Fibroblast of lung (primary cell): ENCODE data around the gene TBC1D19. TPM values are rescaled to one million over a fixed set of nuclear protein-coding genes. Genes with fewer than 3 reads are reported as not detected.

Experiments used
- DNase-seq, 2 donors: peaks; one replicate each; pipeline versions ENCODE4 v3.0.0 to v3.0.0-alpha.2; 2010; ENCODE audit warnings: low read depth in 2 of 2
- H2AFZ ChIP-seq: 2 replicates; pipeline ENCODE4 v1.5.1; 2012; ENCODE audit warnings: low read length, control low read depth, inconsistent platforms
- H3K27ac ChIP-seq: 2 replicates; pipeline ENCODE4 v1.5.1; 2011; ENCODE audit warnings: low read length, control low read depth; ENCODE audit not compliant: insufficient read depth
- H3K27me3 ChIP-seq: 2 replicates; pipeline ENCODE4 v1.5.1; 2011; ENCODE audit warnings: mild to moderate bottlenecking, low read length; ENCODE audit not compliant: control insufficient read depth, insufficient read depth
- H3K36me3 ChIP-seq: 2 replicates; pipeline ENCODE4 v1.5.1; 2011; ENCODE audit warnings: low read length; ENCODE audit not compliant: control insufficient read depth, insufficient read depth
- H3K4me1 ChIP-seq: 2 replicates; pipeline ENCODE4 v1.5.1; 2011; ENCODE audit warnings: low read length; ENCODE audit not compliant: control insufficient read depth, insufficient read depth; ENCODE audit errors: extremely low read depth
- H3K4me2 ChIP-seq: 2 replicates; pipeline ENCODE4 v1.5.1; 2011; ENCODE audit warnings: low read length, control low read depth; ENCODE audit not compliant: insufficient read depth; ENCODE audit errors: extremely low read depth
- H3K4me3 ChIP-seq, 4 experiments: fragments of 200-600 bp in 1 of 4; sonication (generic) in 1 of 4; replicated peaks in 1 of 4; 2 replicates each; pipeline ENCODE4 v1.5.1; 2011 to 2016; ENCODE audit warnings: low read length in 4 of 4, low read depth in 3 of 4, mild to moderate bottlenecking in 3 of 4, control low read depth in 2 of 4, inconsistent platforms in 1 of 4, mixed read lengths in 1 of 4; ENCODE audit not compliant: insufficient read depth in 1 of 4; ENCODE audit errors: control extremely low read depth in 1 of 4
- H3K79me2 ChIP-seq: 2 replicates; pipeline ENCODE4 v1.5.1; 2012; ENCODE audit warnings: mild to moderate bottlenecking, low read length, inconsistent platforms; ENCODE audit not compliant: control insufficient read depth, insufficient read depth
- H3K9ac ChIP-seq: 2 replicates; pipeline ENCODE4 v1.5.1; 2011; ENCODE audit warnings: mild to moderate bottlenecking, low read length, control low read depth; ENCODE audit not compliant: insufficient read depth
- H3K9me3 ChIP-seq: 2 replicates; pipeline ENCODE4 v1.5.1; 2012; ENCODE audit warnings: low read depth, low read length; ENCODE audit not compliant: control insufficient read depth, insufficient read depth
- H4K20me1 ChIP-seq: 2 replicates; pipeline ENCODE4 v1.5.1; 2011; ENCODE audit warnings: low read length; ENCODE audit not compliant: control insufficient read depth, insufficient read depth; ENCODE audit errors: extremely low read depth
- EZH2 ChIP-seq: IDR thresholded peaks from 2 replicates; pipeline ENCODE4 v1.5.1; 2012; ENCODE audit warnings: low read length, control low read depth, mild to moderate bottlenecking; ENCODE audit errors: missing control alignments
- polyA plus RNA-seq, 2 donors: library from polyadenylated mRNA; depleted of rRNA in 1 of 2; stranded (reverse) in 1 of 2; unstranded in 1 of 2; fragments of >200 nt; gene quantifications; 2 replicates each; pipeline ENCODE4 v1.2.1, GENCODE V29; 2011 to 2012; ENCODE audit warnings: missing spikeins in 1 of 2
- total RNA-seq: library from RNA; depleted of rRNA; stranded (reverse); fragments of >200 nt; gene quantifications from 2 replicates; pipeline ENCODE4 v1.2.1, GENCODE V29; 2014
- TF ChIP-seq, protein P1 (sequence below), 2 donors: IDR thresholded peaks in 1 of 2; conservative IDR thresholded peaks in 1 of 2; 1 replicate in 1 of 2; 2 replicates in 1 of 2; pipeline ENCODE4 v1.5.1; 2011 to 2012; ENCODE audit warnings: low read length in 2 of 2, control low read depth in 1 of 2, inconsistent platforms in 1 of 2, low read depth in 1 of 2, mild to moderate bottlenecking in 1 of 2

The TBC1D19 gene
- total and polyA plus RNA-seq, 2 donors (not counting 1 experiment from before 2014, with no cell fraction given): 38.2 to 132 TPM

DNA sequence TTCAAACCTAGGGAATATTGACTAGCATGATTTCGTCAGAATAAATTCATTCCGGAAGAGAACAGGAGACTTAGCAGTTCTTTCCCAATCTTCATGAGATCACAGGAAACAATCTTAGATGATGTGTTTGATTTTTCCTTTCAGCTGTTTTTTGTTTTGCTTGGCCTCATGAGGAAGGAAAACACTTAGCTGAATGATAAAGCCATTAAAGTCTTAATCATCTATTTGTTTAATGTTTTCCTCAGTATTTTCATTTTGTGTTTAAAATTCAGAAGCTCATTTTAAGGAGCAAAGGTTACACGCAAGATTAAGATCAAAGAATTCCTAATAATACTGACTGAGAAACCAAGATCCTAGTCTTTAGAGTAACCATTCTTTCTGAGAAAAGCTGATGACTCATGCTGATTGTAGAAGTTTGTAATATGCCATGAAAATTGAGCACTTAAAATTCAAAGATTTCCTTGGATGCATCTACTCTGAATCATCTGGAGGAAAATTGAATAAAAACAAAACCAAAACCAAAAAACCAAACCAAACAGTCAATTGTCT, 15.4 kb upstream of the TBC1D19 start:
- no peak overlapping the region for H3K9ac ChIP-seq
- no peaks in the 10 kb centered on the region for H3K9me3 ChIP-seq
- TF ChIP-seq, protein P1, sequence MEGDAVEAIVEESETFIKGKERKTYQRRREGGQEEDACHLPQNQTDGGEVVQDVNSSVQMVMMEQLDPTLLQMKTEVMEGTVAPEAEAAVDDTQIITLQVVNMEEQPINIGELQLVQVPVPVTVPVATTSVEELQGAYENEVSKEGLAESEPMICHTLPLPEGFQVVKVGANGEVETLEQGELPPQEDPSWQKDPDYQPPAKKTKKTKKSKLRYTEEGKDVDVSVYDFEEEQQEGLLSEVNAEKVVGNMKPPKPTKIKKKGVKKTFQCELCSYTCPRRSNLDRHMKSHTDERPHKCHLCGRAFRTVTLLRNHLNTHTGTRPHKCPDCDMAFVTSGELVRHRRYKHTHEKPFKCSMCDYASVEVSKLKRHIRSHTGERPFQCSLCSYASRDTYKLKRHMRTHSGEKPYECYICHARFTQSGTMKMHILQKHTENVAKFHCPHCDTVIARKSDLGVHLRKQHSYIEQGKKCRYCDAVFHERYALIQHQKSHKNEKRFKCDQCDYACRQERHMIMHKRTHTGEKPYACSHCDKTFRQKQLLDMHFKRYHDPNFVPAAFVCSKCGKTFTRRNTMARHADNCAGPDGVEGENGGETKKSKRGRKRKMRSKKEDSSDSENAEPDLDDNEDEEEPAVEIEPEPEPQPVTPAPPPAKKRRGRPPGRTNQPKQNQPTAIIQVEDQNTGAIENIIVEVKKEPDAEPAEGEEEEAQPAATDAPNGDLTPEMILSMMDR (conservative IDR thresholded peaks at IDR 0.05 in 1 of 2, IDR thresholded peaks at IDR 0.05 in 1 of 2; ENCODE audit: low read depth in 1 of 2, low read length in 2 of 2): no peak
- no peak for TF ChIP-seq EZH2
- H3K4me1 ChIP-seq: no peaks in the 10 kb centered on the region
- H4K20me1 ChIP-seq: no peaks in the 10 kb centered on the region
- no peaks in the 10 kb centered on the region for H3K27me3 ChIP-seq
- H3K4me3 ChIP-seq: peak overlapping the region in 1 of 4 experiments; percentile 10
- peak; percentile 93 to 98 for DNase-seq
- H3K4me2 ChIP-seq: peak overlapping the region; percentile 58
- H3K36me3 ChIP-seq: no peaks in the 10 kb centered on the region
- no peaks in the 10 kb centered on the region for H3K79me2 ChIP-seq
- H3K27ac ChIP-seq: peak overlapping the region; percentile 75
- H2AFZ ChIP-seq: no peak overlapping the region

- TF ChIP-seq EZH2: no peak
- TF ChIP-seq, protein P1 (conservative IDR thresholded peaks at IDR 0.05 in 1 of 2, IDR thresholded peaks at IDR 0.05 in 1 of 2; ENCODE audit: low read depth in 1 of 2, low read length in 2 of 2): no peak
- H3K9me3 ChIP-seq: no peaks in the 10 kb centered on the region
- H3K27ac ChIP-seq: no peak overlapping the region
- H3K9ac ChIP-seq: no peak overlapping the region
- H3K79me2 ChIP-seq: no peaks in the 10 kb centered on the region
- H3K27me3 ChIP-seq: no peaks in the 10 kb centered on the region
- no peaks in the 10 kb centered on the region for H3K4me1 ChIP-seq
- H4K20me1 ChIP-seq: no peaks in the 10 kb centered on the region
- H3K36me3 ChIP-seq: no peaks in the 10 kb centered on the region
- no peak overlapping the region for H3K4me2 ChIP-seq
- peak in 1 of 2 donors; percentile 34 for DNase-seq
- no peak overlapping the region for H2AFZ ChIP-seq
- no peak overlapping the region for H3K4me3 ChIP-seq
These were observed 13.3 kb upstream of the TBC1D19 start for GRCh38 chr4:26570596-26570995.

- no peak overlapping the region for H3K27ac ChIP-seq
- no peaks in the 10 kb centered on the region for H3K9me3 ChIP-seq
- H4K20me1 ChIP-seq: no peaks in the 10 kb centered on the region
- H3K4me2 ChIP-seq: no peak overlapping the region
- H2AFZ ChIP-seq: peak overlapping the region; percentile 45
- no peak for TF ChIP-seq EZH2
- TF ChIP-seq, protein P1 (conservative IDR thresholded peaks at IDR 0.05 in 1 of 2, IDR thresholded peaks at IDR 0.05 in 1 of 2; ENCODE audit: low read depth in 1 of 2, low read length in 2 of 2): no peak
- H3K36me3 ChIP-seq: no peaks in the 10 kb centered on the region
- peak in 1 of 2 donors; percentile 91 for DNase-seq
- no peaks in the 10 kb centered on the region for H3K79me2 ChIP-seq
- no peaks in the 10 kb centered on the region for H3K27me3 ChIP-seq
- no peak overlapping the region for H3K9ac ChIP-seq
- H3K4me3 ChIP-seq: no peak overlapping the region
- H3K4me1 ChIP-seq: peaks cover 6% of the 10 kb centered on the region
These were observed 10.5 kb upstream of the TBC1D19 start for GRCh38 chr4:26573389-26573794.
